Measurements from ENCODE around the gene DNAJC8.

Gene DNAJC8

DNA sequence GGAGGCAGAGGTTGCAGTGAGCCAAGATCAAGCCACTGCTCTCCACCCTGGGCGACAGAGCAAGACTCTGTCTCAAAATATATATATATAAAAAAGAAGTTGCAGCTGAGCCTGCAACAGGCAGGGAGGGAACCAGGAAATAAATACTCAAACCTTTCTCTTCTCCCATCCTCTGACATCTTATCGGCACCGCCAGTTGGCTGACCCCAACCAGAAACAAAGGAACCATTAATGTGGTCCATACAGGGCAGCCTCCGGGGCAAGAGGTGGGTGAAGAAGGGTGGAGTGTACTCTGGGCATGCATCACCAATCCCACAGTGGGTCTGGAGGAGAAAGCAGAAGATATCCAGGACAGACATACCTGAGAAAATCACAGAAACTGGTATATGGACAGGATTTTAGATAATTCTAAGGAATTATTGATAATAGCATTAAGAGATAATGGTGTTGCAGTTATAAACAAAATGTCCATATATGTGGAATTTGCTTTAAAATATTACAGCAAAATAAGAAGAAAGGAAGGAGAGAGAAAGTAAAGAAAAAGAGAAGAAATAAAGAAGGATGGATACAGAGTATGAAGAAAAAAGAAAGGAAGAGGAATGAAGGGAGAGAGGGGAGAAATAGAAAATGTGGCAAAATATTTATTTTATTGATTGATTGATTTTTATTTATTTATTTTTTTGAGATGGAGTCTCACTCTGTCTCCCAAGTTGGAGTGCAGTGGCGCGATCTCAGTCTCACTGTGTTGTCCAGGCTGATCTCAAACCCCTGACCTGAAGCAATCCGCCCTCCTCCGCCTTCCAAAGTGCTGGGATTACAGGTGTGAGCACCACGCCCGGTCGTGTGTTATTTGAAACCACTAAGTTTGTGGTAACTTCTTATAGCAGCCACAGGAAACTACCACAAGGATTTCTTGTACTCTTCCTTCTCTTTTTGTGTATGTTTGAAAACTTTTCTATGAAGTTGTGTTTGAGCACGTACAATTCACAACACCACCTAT, 52.2 kb downstream of the DNAJC8 start:
- no peaks in the 10 kb centered on the region for H3K9me3 ChIP-seq (ENCODE audit: insufficient read depth, low read length, severe bottlenecking)
- no peak overlapping the region for H3K4me3 ChIP-seq (ENCODE audit: low read depth in 1 of 2, low read length in 2 of 2)
- H3K27me3 ChIP-seq (ENCODE audit: insufficient read depth, low read length, poor library complexity), result peaks cover 3% of the 10 kb centered on the region
- ATAC-seq (ENCODE audit: insufficient read depth, low read depth), result no peak
- H3K9ac ChIP-seq (ENCODE audit: low read depth, low read length), result no peak overlapping the region
- H4K20me1 ChIP-seq (ENCODE audit: insufficient read depth, low read length), result no peaks in the 10 kb centered on the region
- H3K36me3 ChIP-seq (ENCODE audit: insufficient read depth, low read length), result no peaks in the 10 kb centered on the region
- TF ChIP-seq EZH2 (IDR thresholded peaks at IDR 0.05; ENCODE audit: borderline replicate concordance, low read depth, low read length, severe bottlenecking), result no peak
- TF ChIP-seq, protein P1, sequence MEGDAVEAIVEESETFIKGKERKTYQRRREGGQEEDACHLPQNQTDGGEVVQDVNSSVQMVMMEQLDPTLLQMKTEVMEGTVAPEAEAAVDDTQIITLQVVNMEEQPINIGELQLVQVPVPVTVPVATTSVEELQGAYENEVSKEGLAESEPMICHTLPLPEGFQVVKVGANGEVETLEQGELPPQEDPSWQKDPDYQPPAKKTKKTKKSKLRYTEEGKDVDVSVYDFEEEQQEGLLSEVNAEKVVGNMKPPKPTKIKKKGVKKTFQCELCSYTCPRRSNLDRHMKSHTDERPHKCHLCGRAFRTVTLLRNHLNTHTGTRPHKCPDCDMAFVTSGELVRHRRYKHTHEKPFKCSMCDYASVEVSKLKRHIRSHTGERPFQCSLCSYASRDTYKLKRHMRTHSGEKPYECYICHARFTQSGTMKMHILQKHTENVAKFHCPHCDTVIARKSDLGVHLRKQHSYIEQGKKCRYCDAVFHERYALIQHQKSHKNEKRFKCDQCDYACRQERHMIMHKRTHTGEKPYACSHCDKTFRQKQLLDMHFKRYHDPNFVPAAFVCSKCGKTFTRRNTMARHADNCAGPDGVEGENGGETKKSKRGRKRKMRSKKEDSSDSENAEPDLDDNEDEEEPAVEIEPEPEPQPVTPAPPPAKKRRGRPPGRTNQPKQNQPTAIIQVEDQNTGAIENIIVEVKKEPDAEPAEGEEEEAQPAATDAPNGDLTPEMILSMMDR (IDR thresholded peaks at IDR 0.05; ENCODE audit: borderline replicate concordance, extremely low read depth, low read length, poor library complexity, severe bottlenecking), result no peak
- H3K4me2 ChIP-seq (ENCODE audit: insufficient read depth, low read length), result no peak overlapping the region
- DNase-seq, result no peak
- H3K79me2 ChIP-seq (ENCODE audit: insufficient read depth, low read length), result no peaks in the 10 kb centered on the region
- H3K27ac ChIP-seq (ENCODE audit: low read length), result no peak overlapping the region
- no peak overlapping the region for H2AFZ ChIP-seq (ENCODE audit: low read depth, low read length)
- H3K4me1 ChIP-seq (ENCODE audit: insufficient read depth, low read length), result no peaks in the 10 kb centered on the region

DNA sequence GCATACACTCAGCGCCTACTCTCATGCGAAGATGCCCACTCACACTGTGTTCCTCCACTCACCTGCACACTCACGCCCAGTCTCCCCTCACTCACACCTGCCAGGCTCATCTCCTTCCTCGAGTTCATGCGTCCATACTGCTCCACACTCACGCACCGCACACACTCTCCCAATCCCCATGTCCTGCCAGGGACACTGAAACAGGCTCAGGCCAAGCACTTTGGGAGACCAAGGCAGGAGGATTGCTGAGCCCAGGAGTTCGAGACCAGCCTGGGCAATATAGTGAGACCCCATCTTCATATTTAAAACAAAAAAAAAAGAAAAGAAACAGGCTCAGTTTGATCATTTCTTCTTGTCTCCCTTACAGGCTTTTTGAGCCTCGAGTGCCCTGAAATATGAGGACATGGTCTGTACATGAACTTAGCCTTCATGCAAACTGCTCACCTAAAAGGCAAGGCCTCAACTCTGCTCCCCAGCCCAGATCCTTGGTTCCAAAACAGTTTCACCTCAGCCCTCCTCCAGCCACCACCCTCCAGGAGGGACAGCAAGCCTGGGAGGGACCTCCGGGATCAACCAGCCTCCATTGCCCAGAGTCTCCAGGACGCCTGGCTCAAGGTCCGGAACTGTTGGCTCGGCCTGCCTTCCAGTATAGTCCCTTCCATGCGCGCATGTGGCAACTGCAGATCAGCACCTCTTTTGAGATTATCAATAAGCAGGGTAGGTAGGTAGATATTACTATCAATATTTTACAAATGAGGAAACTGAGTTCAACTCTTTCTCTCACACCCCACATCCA, 53.9 kb downstream of the DNAJC8 start:
- no peaks in the 10 kb centered on the region for H3K9me3 ChIP-seq (ENCODE audit: insufficient read depth, low read length, severe bottlenecking)
- TF ChIP-seq, protein P1 (IDR thresholded peaks at IDR 0.05; ENCODE audit: borderline replicate concordance, extremely low read depth, low read length, poor library complexity, severe bottlenecking), result no peak
- no peak for TF ChIP-seq EZH2 (IDR thresholded peaks at IDR 0.05; ENCODE audit: borderline replicate concordance, low read depth, low read length, severe bottlenecking)
- peaks cover 3% of the 10 kb centered on the region for H3K27me3 ChIP-seq (ENCODE audit: insufficient read depth, low read length, poor library complexity)
- no peak overlapping the region for H3K4me2 ChIP-seq (ENCODE audit: insufficient read depth, low read length)
- ATAC-seq (ENCODE audit: insufficient read depth, low read depth), result no peak
- H3K27ac ChIP-seq (ENCODE audit: low read length), result no peak overlapping the region
- no peak for DNase-seq
- no peak overlapping the region for H2AFZ ChIP-seq (ENCODE audit: low read depth, low read length)
- H3K79me2 ChIP-seq (ENCODE audit: insufficient read depth, low read length), result no peaks in the 10 kb centered on the region
- H3K36me3 ChIP-seq (ENCODE audit: insufficient read depth, low read length), result no peaks in the 10 kb centered on the region
- H3K4me1 ChIP-seq (ENCODE audit: insufficient read depth, low read length), result no peaks in the 10 kb centered on the region
- no peaks in the 10 kb centered on the region for H4K20me1 ChIP-seq (ENCODE audit: insufficient read depth, low read length)
- no peak overlapping the region for H3K4me3 ChIP-seq (ENCODE audit: low read depth in 1 of 2, low read length in 2 of 2)
- H3K9ac ChIP-seq (ENCODE audit: low read depth, low read length), result no peak overlapping the region

DNA sequence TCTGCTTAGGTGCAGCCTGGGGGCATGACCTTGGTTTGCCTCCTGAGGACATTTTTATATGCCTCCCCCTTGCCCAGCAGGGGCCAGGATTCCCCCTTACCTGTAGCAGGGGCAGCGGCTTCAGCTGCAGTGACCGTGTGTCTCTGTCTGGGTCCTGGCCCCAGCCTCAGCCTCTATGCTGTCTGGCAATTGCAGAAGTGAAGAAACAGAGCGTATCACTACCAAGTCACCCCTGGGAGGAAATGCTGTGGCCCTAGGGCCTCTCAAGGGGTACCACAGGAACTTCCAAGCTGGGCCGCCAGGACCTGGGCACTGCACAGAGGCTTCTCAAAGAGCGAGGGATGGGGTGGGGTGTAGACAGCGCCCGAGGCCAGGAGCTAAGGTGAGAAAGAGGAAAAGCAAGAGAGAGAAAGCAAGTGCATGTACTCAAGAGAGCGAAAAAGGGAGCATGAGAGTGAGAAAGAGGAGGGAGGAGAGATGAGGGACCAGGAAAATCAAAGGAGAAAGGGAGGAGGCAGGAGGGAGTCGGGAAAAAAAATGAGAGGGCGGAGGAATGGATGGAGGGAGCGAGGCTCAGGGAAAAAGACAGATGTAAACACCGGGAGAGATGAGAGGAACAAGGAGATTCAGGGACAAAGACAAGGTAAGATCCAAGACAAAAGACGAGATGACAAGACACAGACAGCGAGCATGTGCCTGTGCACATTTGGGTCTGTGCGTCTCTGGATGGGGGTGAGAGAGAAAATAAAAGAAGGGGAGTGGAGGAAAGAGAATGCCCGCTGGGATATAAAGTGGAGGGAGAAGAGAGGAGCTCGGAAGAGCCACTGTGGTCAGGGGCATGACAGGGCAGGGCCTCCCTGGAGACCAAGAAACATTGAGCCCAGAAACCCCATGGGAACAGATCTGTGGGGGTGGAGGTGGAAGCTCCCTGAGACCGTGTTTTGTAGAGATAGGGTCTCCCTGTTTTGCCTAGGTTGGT, 56.0 kb downstream of the DNAJC8 start, which contains the start of gene PTAFR:
PTAFR (minus strand) TSS at position 199 of the 979 bp plus-strand sequence. CDS start 25,669 bp downstream, outside the sequence.
- no peak within 1 kb of the TSS for H3K4me3 ChIP-seq (ENCODE audit: low read depth in 1 of 2, low read length in 2 of 2)
- DNase-seq (no peak), ATAC-seq (ENCODE audit: insufficient read depth, low read depth) (no peak)
- no peak within 1 kb of the TSS for H3K9ac ChIP-seq (ENCODE audit: low read depth, low read length)
- no peak within 1 kb of the TSS for H2AFZ ChIP-seq (ENCODE audit: low read depth, low read length)
- H3K36me3 ChIP-seq (ENCODE audit: insufficient read depth, low read length), result no peaks in the 10 kb centered on the region
- no peaks in the 10 kb centered on the region for H4K20me1 ChIP-seq (ENCODE audit: insufficient read depth, low read length)
- H3K4me1 ChIP-seq (ENCODE audit: insufficient read depth, low read length), result no peaks in the 10 kb centered on the region
- peaks cover 3% of the 10 kb centered on the region for H3K27me3 ChIP-seq (ENCODE audit: insufficient read depth, low read length, poor library complexity)
- H3K4me2 ChIP-seq (ENCODE audit: insufficient read depth, low read length), result no peak within 1 kb of the TSS
- no peaks in the 10 kb centered on the region for H3K79me2 ChIP-seq (ENCODE audit: insufficient read depth, low read length)
- no peak within 1 kb of the TSS for H3K27ac ChIP-seq (ENCODE audit: low read length)
- H3K9me3 ChIP-seq (ENCODE audit: insufficient read depth, low read length, severe bottlenecking), result no peaks in the 10 kb centered on the region
- TF ChIP-seq, protein P1 (IDR thresholded peaks at IDR 0.05; ENCODE audit: borderline replicate concordance, extremely low read depth, low read length, poor library complexity, severe bottlenecking), result no peak
- TF ChIP-seq EZH2 (IDR thresholded peaks at IDR 0.05; ENCODE audit: borderline replicate concordance, low read depth, low read length, severe bottlenecking), result no peak

Data from DND-41 (cell line).